H1 (cell line): ENCODE measurements around the gene TRIM6. TPM values are rescaled to one million over a fixed set of nuclear protein-coding genes. Genes with fewer than 3 reads are reported as not detected.

Experiments
- CTCF ChIA-PET: fragments of 300-600 bp; sonication (Branson Sonifier 250); formaldehyde crosslinking; loops from one replicate; lab custom pipeline; 2021; ENCODE audit not compliant: partially characterized antibody; lab: Charles Lee
- POLR2A ChIA-PET: fragments of 300-600 bp; sonication (Branson Sonifier 250); formaldehyde crosslinking; loops from one replicate; lab custom pipeline; 2021; ENCODE audit warnings: inconsistent platforms; ENCODE audit not compliant: partially characterized antibody; lab: Charles Lee
- DNase-seq, 2 experiments: peaks; one replicate each; pipeline versions ENCODE4 v3.0.0 to v3.0.0-alpha.2; 2010 to 2022; ENCODE audit warnings: low spot score in 2 of 2, low read depth in 1 of 2, mixed read lengths in 1 of 2
- FAIRE-seq: peaks from 2 replicates; lab custom pipeline; 2011; peaks lifted over from hg19 to GRCh38; lab: Jason Lieb, UNC
- H2AFZ ChIP-seq: 2 replicates; pipeline ENCODE4 v1.8.1; 2012; ENCODE audit warnings: low read length, inconsistent platforms
- H2AK5ac ChIP-seq: 2 replicates; pipeline ENCODE4 v1.6.1; 2013; ENCODE audit warnings: low read depth, low read length
- H2BK120ac ChIP-seq: replicated peaks from 2 replicates; pipeline ENCODE3; 2013; ENCODE audit warnings: low read depth, low read length, inconsistent platforms
- H2BK12ac ChIP-seq: 2 replicates; pipeline ENCODE4 v1.6.1; 2013; ENCODE audit warnings: low read depth, low read length
- H2BK15ac ChIP-seq: 2 replicates; pipeline ENCODE4 v1.6.1; 2013; ENCODE audit warnings: low read length
- H2BK20ac ChIP-seq: 2 replicates; pipeline ENCODE4 v1.6.1; 2013; ENCODE audit warnings: low read length
- H2BK5ac ChIP-seq: 2 replicates; pipeline ENCODE4 v1.6.1; 2013; ENCODE audit warnings: low read depth, low read length
- H3K14ac ChIP-seq: 2 replicates; pipeline ENCODE4 v1.6.1; 2013; ENCODE audit warnings: inconsistent platforms; ENCODE audit not compliant: insufficient read length
- H3K18ac ChIP-seq: 2 replicates; pipeline ENCODE4 v1.6.1; 2013; ENCODE audit warnings: low read length; ENCODE audit errors: extremely low read depth
- H3K23ac ChIP-seq: 2 replicates; pipeline ENCODE4 v1.6.1; 2013; ENCODE audit warnings: inconsistent platforms; ENCODE audit not compliant: insufficient read length
- H3K23me2 ChIP-seq: 2 replicates; pipeline ENCODE4 v1.6.1; 2013; ENCODE audit warnings: low read depth, low read length
- H3K27ac ChIP-seq: 2 replicates; pipeline ENCODE4 v1.6.1; 2011; ENCODE audit warnings: low read depth, low read length, inconsistent platforms
- H3K27me3 ChIP-seq, 4 experiments: replicated peaks in 1 of 4; 1 replicate in 1 of 4; 2 replicates in 3 of 4; pipeline versions ENCODE4 v1.6.1 to v1.8.1; 2011 to 2013; ENCODE audit warnings: low read length in 3 of 4, mild to moderate bottlenecking in 3 of 4, inconsistent platforms in 2 of 4, mixed read lengths in 2 of 4, moderate library complexity in 1 of 4; ENCODE audit not compliant: control insufficient read depth in 3 of 4, insufficient read depth in 3 of 4; ENCODE audit errors: extremely low read depth in 1 of 4
- H3K36me3 ChIP-seq, 4 experiments: 2 replicates each; pipeline versions ENCODE4 v1.6.1 to v1.8.1; 2011 to 2013; ENCODE audit warnings: mild to moderate bottlenecking in 4 of 4, low read length in 3 of 4, moderate library complexity in 2 of 4, control low read depth in 1 of 4, inconsistent platforms in 1 of 4; ENCODE audit not compliant: insufficient read depth in 4 of 4, control insufficient read depth in 2 of 4
- H3K4ac ChIP-seq: replicated peaks from 2 replicates; pipeline ENCODE3; 2013; ENCODE audit warnings: low read length, low read depth, mixed read lengths, inconsistent platforms; ENCODE audit not compliant: insufficient read length
- H3K4me1 ChIP-seq, 4 experiments: replicated peaks in 1 of 4; 1 replicate in 1 of 4; 2 replicates in 3 of 4; pipeline versions ENCODE4 v1.6.1 to v1.8.1; 2011 to 2013; ENCODE audit warnings: low read length in 3 of 4, inconsistent platforms in 2 of 4, mixed read lengths in 1 of 4; ENCODE audit not compliant: insufficient read depth in 4 of 4, control insufficient read depth in 3 of 4
- H3K4me2 ChIP-seq, 2 experiments: 2 replicates each; pipeline versions ENCODE4 v1.6.1 to v1.8.1; 2011 to 2013; ENCODE audit warnings: low read depth in 2 of 2, low read length in 2 of 2, control low read depth in 1 of 2, inconsistent platforms in 1 of 2, mild to moderate bottlenecking in 1 of 2; ENCODE audit not compliant: insufficient read depth in 1 of 2
- H3K4me3 ChIP-seq, 4 experiments: fragments of 200-600, 300-600 bp in 1 of 4; sonication (generic), shearing (Covaris generic), sonication (Bioruptor Twin) in 1 of 4; 2 replicates each; pipeline versions ENCODE4 v1.5.1 to v1.8.1; 2011 to 2016; ENCODE audit warnings: low read length in 4 of 4, low read depth in 3 of 4, control low read depth in 2 of 4, inconsistent platforms in 2 of 4, mild to moderate bottlenecking in 2 of 4, mixed read lengths in 1 of 4, moderate library complexity in 1 of 4; ENCODE audit not compliant: insufficient read depth in 2 of 4; ENCODE audit errors: extremely low read depth in 1 of 4
- H3K56ac ChIP-seq: replicated peaks from 2 replicates; pipeline ENCODE3; 2013; ENCODE audit warnings: low read depth, mild to moderate bottlenecking, mixed read lengths, low read length, inconsistent platforms; ENCODE audit not compliant: insufficient read length
- H3K79me1 ChIP-seq: 2 replicates; pipeline ENCODE4 v1.6.1; 2013; ENCODE audit warnings: low read depth, low read length, control low read depth
- H3K79me2 ChIP-seq, 2 experiments: 2 replicates each; pipeline versions ENCODE4 v1.6.1 to v1.8.1; 2012 to 2013; ENCODE audit warnings: low read length in 2 of 2, mild to moderate bottlenecking in 2 of 2, inconsistent platforms in 1 of 2; ENCODE audit not compliant: insufficient read depth in 2 of 2, control insufficient read depth in 1 of 2
- H3K9ac ChIP-seq, 4 experiments: replicated peaks in 1 of 4; 1 replicate in 1 of 4; 2 replicates in 3 of 4; pipeline versions ENCODE4 v1.6.1 to v1.8.1; 2011 to 2013; ENCODE audit warnings: low read depth in 3 of 4, low read length in 3 of 4, control low read depth in 2 of 4, mild to moderate bottlenecking in 2 of 4, moderate library complexity in 2 of 4, inconsistent platforms in 1 of 4; ENCODE audit errors: extremely low read depth in 1 of 4
- H3K9me3 ChIP-seq, 2 experiments: 2 replicates each; pipeline versions ENCODE4 v1.6.1 to v1.8.1; 2012 to 2013; ENCODE audit warnings: mild to moderate bottlenecking in 2 of 2, moderate library complexity in 2 of 2, control low read depth in 1 of 2, inconsistent platforms in 1 of 2, low read depth in 1 of 2, low read length in 1 of 2, mixed read lengths in 1 of 2; ENCODE audit not compliant: insufficient read depth in 2 of 2
- H4K20me1 ChIP-seq, 2 experiments: replicated peaks in 1 of 2; 2 replicates each; pipeline versions ENCODE3 to v1.8.1; 2011 to 2013; ENCODE audit warnings: inconsistent platforms in 2 of 2, low read length in 2 of 2, mild to moderate bottlenecking in 1 of 2; ENCODE audit not compliant: insufficient read depth in 2 of 2, control insufficient read depth in 1 of 2
- H4K5ac ChIP-seq: 2 replicates; pipeline ENCODE4 v1.6.1; 2013; ENCODE audit warnings: low read length, low read depth, mixed read lengths, inconsistent platforms; ENCODE audit not compliant: insufficient read length
- H4K8ac ChIP-seq: 2 replicates; pipeline ENCODE4 v1.8.0; 2013; ENCODE audit warnings: mild to moderate bottlenecking, moderate library complexity, low read length, inconsistent platforms; ENCODE audit not compliant: insufficient read depth; ENCODE audit errors: extremely low read depth
- H4K91ac ChIP-seq: replicated peaks from 2 replicates; pipeline ENCODE3; 2013; ENCODE audit warnings: low read length, mixed read lengths, inconsistent platforms; ENCODE audit not compliant: insufficient read length
- ASH2L ChIP-seq: fragments of 200-600, 300-600 bp; sonication (generic); IDR thresholded peaks from one replicate; pipeline ENCODE4 v1.7.1; 2017; ENCODE audit warnings: low read length
- CEBPB ChIP-seq: IDR thresholded peaks from 2 replicates; pipeline ENCODE4 v1.6.1; 2012; ENCODE audit warnings: low read depth, low read length
- GTF2F1 ChIP-seq: IDR thresholded peaks from 2 replicates; pipeline ENCODE4 v1.6.1; 2012; ENCODE audit warnings: low read depth, low read length, improper control_type of control experiment, borderline replicate concordance
- SRF ChIP-seq: IDR thresholded peaks from 2 replicates; pipeline ENCODE4 v1.6.1; 2011; ENCODE audit warnings: mild to moderate bottlenecking, low read depth, low read length, moderate library complexity
- TAF1 ChIP-seq: IDR thresholded peaks from 2 replicates; pipeline ENCODE4 v1.6.1; 2011; ENCODE audit warnings: mild to moderate bottlenecking, low read depth, low read length
- WGBS, 2 experiments: shearing (Covaris generic) in 1 of 2; methylation state at CpG; one replicate each; pipeline versions ENCODE4 v1.1.6 to v1.1.7; 2013 to 2015; ENCODE audit warnings: low lambda C conversion rate in 2 of 2, mixed read lengths in 2 of 2, inconsistent platforms in 1 of 2, low coverage in 1 of 2, missing lambda C conversion rate in 1 of 2; ENCODE audit not compliant: insufficient replicate concordance in 2 of 2, insufficient coverage in 1 of 2, insufficient read length in 1 of 2; ENCODE audit errors: extremely low coverage in 1 of 2, missing lambda C conversion rate in 1 of 2; 5-methylcytosine and 5-hydroxymethylcytosine counted together
- polyA plus RNA-seq, 7 experiments: library from polyadenylated mRNA; depleted of rRNA in 3 of 7; stranded (reverse) in 5 of 7; unstranded in 2 of 7; fragments of >200 nt in 5 of 7; fragments of 200-250 nt in 2 of 7; gene quantifications; 1 replicate in 5 of 7; 2 replicates in 1 of 7; 4 replicates in 1 of 7; pipeline versions ENCODE4 v1.2.1 to v1.2.3, GENCODE V29; 2011 to 2013; ENCODE audit warnings: missing spikeins in 2 of 7, mixed read lengths in 2 of 7
- total RNA-seq: library from RNA; stranded (reverse); fragmentation: NEBNext Ultra II Directional; extraction: Animal tissue kit (Norgen Biotek cat#: 25700); gene quantifications from 2 replicates; pipeline ENCODE4 v1.2.1, GENCODE V29; 2021
- TF ChIP-seq, protein P1 (sequence below): IDR thresholded peaks from 2 replicates; pipeline ENCODE4 v1.6.1; 2012; ENCODE audit warnings: inconsistent platforms

The TRIM6 gene
- total and polyA plus RNA-seq, 2 of the 8 experiments (the other 6 are each of a cell fraction or from before 2014, with no cell fraction given) = 21.6 to 23.3 TPM

DNA sequence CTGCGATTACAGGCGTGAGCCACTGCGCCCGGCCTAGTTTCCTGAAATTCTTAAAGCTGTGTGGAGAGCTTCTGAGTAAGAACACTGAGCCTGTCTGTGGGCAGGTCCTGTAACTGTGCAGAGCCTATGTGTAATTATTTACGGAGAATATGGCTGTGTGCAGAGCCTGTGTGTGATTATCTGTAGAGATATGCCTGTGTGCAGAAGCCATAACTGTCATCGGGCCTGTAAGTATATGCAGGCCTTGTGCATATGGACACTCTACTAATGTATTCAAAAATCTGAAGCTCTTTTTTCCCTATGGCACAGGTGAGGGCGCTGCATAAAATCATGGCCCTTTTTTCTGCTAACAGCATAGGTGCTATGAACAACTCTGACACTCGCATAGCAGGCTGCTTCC is 15.9 kb upstream of the TRIM6 start, which contains the start of gene OR52B6:
TSS of gene OR52B6 (plus strand) at position 301 of the 400 bp plus-strand sequence. CDS start at position 301, 0 bp downstream.
- DNase-seq = no peak
- POLR2A ChIA-PET = no interaction called here

More for the DNA sequence above, 15.9 kb upstream of the TRIM6 start, which contains the start of gene OR52B6:
- no peak within 1 kb of the TSS for H2BK20ac ChIP-seq
- no peaks in the 10 kb centered on the region for H3K79me1 ChIP-seq
- no peaks in the 10 kb centered on the region for H3K79me2 ChIP-seq
- no peaks in the 10 kb centered on the region for H4K20me1 ChIP-seq
- no peaks in the 10 kb centered on the region for H3K9me3 ChIP-seq
- H2AFZ ChIP-seq = no peak within 1 kb of the TSS
- H3K36me3 ChIP-seq = no peaks in the 10 kb centered on the region
- H3K56ac ChIP-seq = no peak within 1 kb of the TSS
- H3K9ac ChIP-seq = no peak within 1 kb of the TSS
- H2AK5ac ChIP-seq = no peak within 1 kb of the TSS
- TF ChIP-seq GTF2F1 (no peak), ASH2L (no peak), CEBPB (no peak), SRF (no peak), TAF1 (no peak)
- TF ChIP-seq, protein P1, sequence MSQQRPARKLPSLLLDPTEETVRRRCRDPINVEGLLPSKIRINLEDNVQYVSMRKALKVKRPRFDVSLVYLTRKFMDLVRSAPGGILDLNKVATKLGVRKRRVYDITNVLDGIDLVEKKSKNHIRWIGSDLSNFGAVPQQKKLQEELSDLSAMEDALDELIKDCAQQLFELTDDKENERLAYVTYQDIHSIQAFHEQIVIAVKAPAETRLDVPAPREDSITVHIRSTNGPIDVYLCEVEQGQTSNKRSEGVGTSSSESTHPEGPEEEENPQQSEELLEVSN = no peak
- no peak within 1 kb of the TSS for H4K5ac ChIP-seq
- H3K4me1 ChIP-seq = no peaks in the 10 kb centered on the region
- no peaks in the 10 kb centered on the region for H3K23me2 ChIP-seq
- FAIRE-seq = no peak
- H2BK12ac ChIP-seq = no peak within 1 kb of the TSS
- no peak within 1 kb of the TSS for H3K18ac ChIP-seq
- H3K23ac ChIP-seq = no peak within 1 kb of the TSS
- no peak within 1 kb of the TSS for H3K4me3 ChIP-seq
- no peak within 1 kb of the TSS for H2BK5ac ChIP-seq
- no peak within 1 kb of the TSS for H2BK15ac ChIP-seq
- no peak within 1 kb of the TSS for H3K4ac ChIP-seq
- CTCF ChIA-PET = interaction anchor here (0.8 kb wide), 1 partner anchor 18 kb away, joined by 3 read pairs; no protein-coding TSS in a partner anchor
- H4K91ac ChIP-seq = no peak within 1 kb of the TSS
- no peak within 1 kb of the TSS for H2BK120ac ChIP-seq
- no peak within 1 kb of the TSS for H3K4me2 ChIP-seq
- WGBS, 2 experiments = 97% methylated on average over 8 of the region's 8 CpGs; no CpG with 5 or more reads in 1 of the 2 experiments
- H4K8ac ChIP-seq = no peak within 1 kb of the TSS
- no peaks in the 10 kb centered on the region for H3K27me3 ChIP-seq
- H3K14ac ChIP-seq = no peak within 1 kb of the TSS
- no peak within 1 kb of the TSS for H3K27ac ChIP-seq
